ENCODE measurements around the gene HCAR2. TPM values are rescaled to one million over a fixed set of nuclear protein-coding genes. Genes with fewer than 3 reads are reported as not detected.

Gene HCAR2
- total and polyA plus RNA-seq, 2 of the 13 experiments (the other 11 are each of a cell fraction or from before 2014, with no cell fraction given): 0.09 to 5.6 TPM

DNA sequence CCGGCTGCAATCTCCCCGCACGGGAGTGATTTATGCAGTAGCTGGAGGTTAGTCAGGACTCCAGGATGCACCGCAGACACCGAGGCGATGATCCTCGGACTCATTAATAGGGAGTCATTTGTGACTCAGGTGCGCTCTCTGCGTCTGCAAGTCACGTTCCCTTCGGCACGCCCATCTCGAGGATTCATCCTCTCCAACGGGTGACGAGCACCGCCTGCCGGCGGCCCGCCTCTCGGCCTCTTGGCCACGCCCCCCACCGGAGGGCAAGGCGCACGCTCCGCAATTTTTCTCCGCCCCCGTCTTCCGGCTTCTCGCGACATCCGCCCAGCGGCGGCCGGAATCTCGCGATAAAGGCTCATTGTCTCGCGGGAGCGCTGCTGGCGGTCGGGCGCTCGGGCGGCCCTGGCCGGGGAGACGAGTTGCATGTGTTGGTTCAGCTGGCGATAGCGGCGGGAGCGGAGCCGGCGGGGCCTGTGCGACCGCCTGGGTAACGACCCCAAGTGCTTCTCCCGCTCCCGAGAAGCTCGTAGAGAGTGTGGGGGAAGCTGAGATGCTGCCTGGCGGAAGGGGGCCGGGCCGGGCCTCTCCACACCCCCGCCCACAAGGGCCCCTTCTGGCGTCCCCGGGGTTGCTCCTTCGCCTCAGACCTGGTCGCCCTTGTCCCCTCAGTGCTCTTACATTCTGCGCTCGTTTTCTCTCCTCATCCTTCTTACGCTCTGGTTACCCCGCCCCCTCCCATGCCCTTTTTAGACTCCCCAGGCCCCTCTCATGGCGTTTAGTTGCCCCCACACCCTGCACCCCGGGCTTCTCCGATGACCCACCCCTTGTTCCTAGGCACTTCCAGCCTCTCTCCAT lies 49.5 kb upstream of the HCAR2 start, which contains the start of gene DENR (continued):
- TF ChIP-seq, protein P1, sequence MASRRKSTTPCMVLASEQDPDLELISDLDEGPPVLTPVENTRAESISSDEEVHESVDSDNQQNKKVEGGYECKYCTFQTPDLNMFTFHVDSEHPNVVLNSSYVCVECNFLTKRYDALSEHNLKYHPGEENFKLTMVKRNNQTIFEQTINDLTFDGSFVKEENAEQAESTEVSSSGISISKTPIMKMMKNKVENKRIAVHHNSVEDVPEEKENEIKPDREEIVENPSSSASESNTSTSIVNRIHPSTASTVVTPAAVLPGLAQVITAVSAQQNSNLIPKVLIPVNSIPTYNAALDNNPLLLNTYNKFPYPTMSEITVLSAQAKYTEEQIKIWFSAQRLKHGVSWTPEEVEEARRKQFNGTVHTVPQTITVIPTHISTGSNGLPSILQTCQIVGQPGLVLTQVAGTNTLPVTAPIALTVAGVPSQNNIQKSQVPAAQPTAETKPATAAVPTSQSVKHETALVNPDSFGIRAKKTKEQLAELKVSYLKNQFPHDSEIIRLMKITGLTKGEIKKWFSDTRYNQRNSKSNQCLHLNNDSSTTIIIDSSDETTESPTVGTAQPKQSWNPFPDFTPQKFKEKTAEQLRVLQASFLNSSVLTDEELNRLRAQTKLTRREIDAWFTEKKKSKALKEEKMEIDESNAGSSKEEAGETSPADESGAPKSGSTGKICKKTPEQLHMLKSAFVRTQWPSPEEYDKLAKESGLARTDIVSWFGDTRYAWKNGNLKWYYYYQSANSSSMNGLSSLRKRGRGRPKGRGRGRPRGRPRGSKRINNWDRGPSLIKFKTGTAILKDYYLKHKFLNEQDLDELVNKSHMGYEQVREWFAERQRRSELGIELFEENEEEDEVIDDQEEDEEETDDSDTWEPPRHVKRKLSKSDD (CRISPR knock-in tag; IDR thresholded peaks at IDR 0.05; ENCODE audit: low read depth): no peak
- TF ChIP-seq ZNF12 (CRISPR knock-in tag; IDR thresholded peaks at IDR 0.05) (no peak), KAT8 (CRISPR knock-in tag; IDR thresholded peaks at IDR 0.05) (peak; percentile 96), NR2F6 (IDR thresholded peaks at IDR 0.05) (no peak), NR2F6 (CRISPR knock-in tag; IDR thresholded peaks at IDR 0.05) (peak; percentile 60), RORA (CRISPR knock-in tag; IDR thresholded peaks at IDR 0.05) (no peak), ZNF234 (CRISPR knock-in tag; conservative IDR thresholded peaks at IDR 0.05) (no peak), ZBTB42 (CRISPR knock-in tag; IDR thresholded peaks at IDR 0.05) (peak; percentile 75; the same call in 1 of the 2 replicates)
- TF ChIP-seq, protein P2, sequence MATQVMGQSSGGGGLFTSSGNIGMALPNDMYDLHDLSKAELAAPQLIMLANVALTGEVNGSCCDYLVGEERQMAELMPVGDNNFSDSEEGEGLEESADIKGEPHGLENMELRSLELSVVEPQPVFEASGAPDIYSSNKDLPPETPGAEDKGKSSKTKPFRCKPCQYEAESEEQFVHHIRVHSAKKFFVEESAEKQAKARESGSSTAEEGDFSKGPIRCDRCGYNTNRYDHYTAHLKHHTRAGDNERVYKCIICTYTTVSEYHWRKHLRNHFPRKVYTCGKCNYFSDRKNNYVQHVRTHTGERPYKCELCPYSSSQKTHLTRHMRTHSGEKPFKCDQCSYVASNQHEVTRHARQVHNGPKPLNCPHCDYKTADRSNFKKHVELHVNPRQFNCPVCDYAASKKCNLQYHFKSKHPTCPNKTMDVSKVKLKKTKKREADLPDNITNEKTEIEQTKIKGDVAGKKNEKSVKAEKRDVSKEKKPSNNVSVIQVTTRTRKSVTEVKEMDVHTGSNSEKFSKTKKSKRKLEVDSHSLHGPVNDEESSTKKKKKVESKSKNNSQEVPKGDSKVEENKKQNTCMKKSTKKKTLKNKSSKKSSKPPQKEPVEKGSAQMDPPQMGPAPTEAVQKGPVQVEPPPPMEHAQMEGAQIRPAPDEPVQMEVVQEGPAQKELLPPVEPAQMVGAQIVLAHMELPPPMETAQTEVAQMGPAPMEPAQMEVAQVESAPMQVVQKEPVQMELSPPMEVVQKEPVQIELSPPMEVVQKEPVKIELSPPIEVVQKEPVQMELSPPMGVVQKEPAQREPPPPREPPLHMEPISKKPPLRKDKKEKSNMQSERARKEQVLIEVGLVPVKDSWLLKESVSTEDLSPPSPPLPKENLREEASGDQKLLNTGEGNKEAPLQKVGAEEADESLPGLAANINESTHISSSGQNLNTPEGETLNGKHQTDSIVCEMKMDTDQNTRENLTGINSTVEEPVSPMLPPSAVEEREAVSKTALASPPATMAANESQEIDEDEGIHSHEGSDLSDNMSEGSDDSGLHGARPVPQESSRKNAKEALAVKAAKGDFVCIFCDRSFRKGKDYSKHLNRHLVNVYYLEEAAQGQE (IDR thresholded peaks at IDR 0.05; ENCODE audit: borderline replicate concordance in 1 of 2, low read depth in 1 of 2, low read length in 2 of 2): no peak
- TF ChIP-seq, protein P3, sequence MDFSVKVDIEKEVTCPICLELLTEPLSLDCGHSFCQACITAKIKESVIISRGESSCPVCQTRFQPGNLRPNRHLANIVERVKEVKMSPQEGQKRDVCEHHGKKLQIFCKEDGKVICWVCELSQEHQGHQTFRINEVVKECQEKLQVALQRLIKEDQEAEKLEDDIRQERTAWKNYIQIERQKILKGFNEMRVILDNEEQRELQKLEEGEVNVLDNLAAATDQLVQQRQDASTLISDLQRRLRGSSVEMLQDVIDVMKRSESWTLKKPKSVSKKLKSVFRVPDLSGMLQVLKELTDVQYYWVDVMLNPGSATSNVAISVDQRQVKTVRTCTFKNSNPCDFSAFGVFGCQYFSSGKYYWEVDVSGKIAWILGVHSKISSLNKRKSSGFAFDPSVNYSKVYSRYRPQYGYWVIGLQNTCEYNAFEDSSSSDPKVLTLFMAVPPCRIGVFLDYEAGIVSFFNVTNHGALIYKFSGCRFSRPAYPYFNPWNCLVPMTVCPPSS (IDR thresholded peaks at IDR 0.05): no peak
- TF ChIP-seq, protein P4, sequence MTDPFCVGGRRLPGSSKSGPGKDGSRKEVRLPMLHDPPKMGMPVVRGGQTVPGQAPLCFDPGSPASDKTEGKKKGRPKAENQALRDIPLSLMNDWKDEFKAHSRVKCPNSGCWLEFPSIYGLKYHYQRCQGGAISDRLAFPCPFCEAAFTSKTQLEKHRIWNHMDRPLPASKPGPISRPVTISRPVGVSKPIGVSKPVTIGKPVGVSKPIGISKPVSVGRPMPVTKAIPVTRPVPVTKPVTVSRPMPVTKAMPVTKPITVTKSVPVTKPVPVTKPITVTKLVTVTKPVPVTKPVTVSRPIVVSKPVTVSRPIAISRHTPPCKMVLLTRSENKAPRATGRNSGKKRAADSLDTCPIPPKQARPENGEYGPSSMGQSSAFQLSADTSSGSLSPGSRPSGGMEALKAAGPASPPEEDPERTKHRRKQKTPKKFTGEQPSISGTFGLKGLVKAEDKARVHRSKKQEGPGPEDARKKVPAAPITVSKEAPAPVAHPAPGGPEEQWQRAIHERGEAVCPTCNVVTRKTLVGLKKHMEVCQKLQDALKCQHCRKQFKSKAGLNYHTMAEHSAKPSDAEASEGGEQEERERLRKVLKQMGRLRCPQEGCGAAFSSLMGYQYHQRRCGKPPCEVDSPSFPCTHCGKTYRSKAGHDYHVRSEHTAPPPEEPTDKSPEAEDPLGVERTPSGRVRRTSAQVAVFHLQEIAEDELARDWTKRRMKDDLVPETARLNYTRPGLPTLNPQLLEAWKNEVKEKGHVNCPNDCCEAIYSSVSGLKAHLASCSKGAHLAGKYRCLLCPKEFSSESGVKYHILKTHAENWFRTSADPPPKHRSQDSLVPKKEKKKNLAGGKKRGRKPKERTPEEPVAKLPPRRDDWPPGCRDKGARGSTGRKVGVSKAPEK (CRISPR knock-in tag; IDR thresholded peaks at IDR 0.05; ENCODE audit: borderline replicate concordance): no peak
- TF ChIP-seq, protein P5, sequence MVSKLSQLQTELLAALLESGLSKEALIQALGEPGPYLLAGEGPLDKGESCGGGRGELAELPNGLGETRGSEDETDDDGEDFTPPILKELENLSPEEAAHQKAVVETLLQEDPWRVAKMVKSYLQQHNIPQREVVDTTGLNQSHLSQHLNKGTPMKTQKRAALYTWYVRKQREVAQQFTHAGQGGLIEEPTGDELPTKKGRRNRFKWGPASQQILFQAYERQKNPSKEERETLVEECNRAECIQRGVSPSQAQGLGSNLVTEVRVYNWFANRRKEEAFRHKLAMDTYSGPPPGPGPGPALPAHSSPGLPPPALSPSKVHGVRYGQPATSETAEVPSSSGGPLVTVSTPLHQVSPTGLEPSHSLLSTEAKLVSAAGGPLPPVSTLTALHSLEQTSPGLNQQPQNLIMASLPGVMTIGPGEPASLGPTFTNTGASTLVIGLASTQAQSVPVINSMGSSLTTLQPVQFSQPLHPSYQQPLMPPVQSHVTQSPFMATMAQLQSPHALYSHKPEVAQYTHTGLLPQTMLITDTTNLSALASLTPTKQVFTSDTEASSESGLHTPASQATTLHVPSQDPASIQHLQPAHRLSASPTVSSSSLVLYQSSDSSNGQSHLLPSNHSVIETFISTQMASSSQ (IDR thresholded peaks at IDR 0.05; ENCODE audit: low read depth): no peak
- TF ChIP-seq, protein P5 (CRISPR knock-in tag; IDR thresholded peaks at IDR 0.05; ENCODE audit: borderline replicate concordance): peak; percentile 16; the same call in 1 of the 2 replicates
